ENCODE results near the gene CATSPERE.

- TF ChIP-seq ATF3 (IDR thresholded peaks at IDR 0.05) = no peak
- no peak for TF ChIP-seq ATF3 (CRISPR knock-in tag; conservative IDR thresholded peaks at IDR 0.05)
- TF ChIP-seq JUN (IDR thresholded peaks at IDR 0.05; ENCODE audit: borderline replicate concordance, low read depth, low read length) = no peak
- TF ChIP-seq JUN (CRISPR knock-in tag; IDR thresholded peaks at IDR 0.05; ENCODE audit: borderline replicate concordance) = no peak
- TF ChIP-seq CTCF (IDR thresholded peaks at IDR 0.05 in 2 of 3, conservative IDR thresholded peaks at IDR 0.05 in 1 of 3; ENCODE audit: insufficient read depth in 2 of 3, low read depth in 1 of 3, low read length in 3 of 3) = no peak
- TF ChIP-seq PCBP2 (IDR thresholded peaks at IDR 0.05; ENCODE audit: low read depth, low read length, poor library complexity, severe bottlenecking) = no peak
- no peak for TF ChIP-seq MAFG (tag; conservative IDR thresholded peaks at IDR 0.05)
- no peak for TF ChIP-seq THAP7 (CRISPR knock-in tag; IDR thresholded peaks at IDR 0.05)
- no peak for TF ChIP-seq GTF2F1 (IDR thresholded peaks at IDR 0.05; ENCODE audit: low read depth, low read length)
- no peak for TF ChIP-seq MYC (IDR thresholded peaks at IDR 0.05; ENCODE audit: low read depth, low read length)
- no peak for TF ChIP-seq MYC (CRISPR knock-in tag; IDR thresholded peaks at IDR 0.05; ENCODE audit: borderline replicate concordance, low read depth)
- no peak for TF ChIP-seq JUND (IDR thresholded peaks at IDR 0.05; ENCODE audit: borderline replicate concordance, low read depth, low read length)
- TF ChIP-seq JUND (tag; IDR thresholded peaks at IDR 0.05; ENCODE audit: borderline replicate concordance, low read depth, low read length) = no peak
Observed at GRCh38 chr1:244439391-244440032, 21.6 kb upstream of the CATSPERE start.
